Body of pancreas (tissue), 4 donors: ENCODE measurements around the gene UBN2.

Experiments used
- POLR2A ChIP-seq, 3 donors: fragments of 450-650 bp; IDR thresholded peaks; one replicate each; pipeline ENCODE4 v1.6.1; 2016; ENCODE audit warnings: antibody characterized with exemption in 3 of 3, mild to moderate bottlenecking in 2 of 3
- TF ChIP-seq, protein P1 (sequence below), 7 experiments: fragments of 450-650 bp in 4 of 7; fragments of 200-600 bp in 3 of 7; sonication (generic) in 3 of 7; IDR thresholded peaks; one replicate each; pipeline ENCODE4 v1.5.1; 2016 to 2019; ENCODE audit warnings: antibody characterized with exemption in 7 of 7

- TF ChIP-seq, protein P1, sequence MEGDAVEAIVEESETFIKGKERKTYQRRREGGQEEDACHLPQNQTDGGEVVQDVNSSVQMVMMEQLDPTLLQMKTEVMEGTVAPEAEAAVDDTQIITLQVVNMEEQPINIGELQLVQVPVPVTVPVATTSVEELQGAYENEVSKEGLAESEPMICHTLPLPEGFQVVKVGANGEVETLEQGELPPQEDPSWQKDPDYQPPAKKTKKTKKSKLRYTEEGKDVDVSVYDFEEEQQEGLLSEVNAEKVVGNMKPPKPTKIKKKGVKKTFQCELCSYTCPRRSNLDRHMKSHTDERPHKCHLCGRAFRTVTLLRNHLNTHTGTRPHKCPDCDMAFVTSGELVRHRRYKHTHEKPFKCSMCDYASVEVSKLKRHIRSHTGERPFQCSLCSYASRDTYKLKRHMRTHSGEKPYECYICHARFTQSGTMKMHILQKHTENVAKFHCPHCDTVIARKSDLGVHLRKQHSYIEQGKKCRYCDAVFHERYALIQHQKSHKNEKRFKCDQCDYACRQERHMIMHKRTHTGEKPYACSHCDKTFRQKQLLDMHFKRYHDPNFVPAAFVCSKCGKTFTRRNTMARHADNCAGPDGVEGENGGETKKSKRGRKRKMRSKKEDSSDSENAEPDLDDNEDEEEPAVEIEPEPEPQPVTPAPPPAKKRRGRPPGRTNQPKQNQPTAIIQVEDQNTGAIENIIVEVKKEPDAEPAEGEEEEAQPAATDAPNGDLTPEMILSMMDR (IDR thresholded peaks at IDR 0.05) = no peak
- TF ChIP-seq POLR2A (IDR thresholded peaks at IDR 0.05) = no peak
Measured at GRCh38 chr7:139300390-139300789, 69.4 kb downstream of the UBN2 start.
